Trophoblast cell (in vitro differentiated cells and primary cell): Measurements from ENCODE around the gene TIA1.
A peak's percentile ranks its signal among the peaks of the same experiment; 100 is the strongest.

Experiments
- DNase-seq, 2 donors: peaks; one replicate each; pipeline ENCODE4 v3.0.0-alpha.2; 2016
- H2AFZ ChIP-seq: 2 replicates; pipeline ENCODE4 v1.6.1; 2013; ENCODE audit warnings: low read length, moderate library complexity, mild to moderate bottlenecking; ENCODE audit not compliant: insufficient read depth, poor library complexity
- H2AK5ac ChIP-seq: 2 replicates; pipeline ENCODE4 v1.6.1; 2013; ENCODE audit warnings: mild to moderate bottlenecking, low read length
- H2BK120ac ChIP-seq: 2 replicates; pipeline ENCODE4 v1.6.1; 2013; ENCODE audit warnings: low read length, mild to moderate bottlenecking, moderate library complexity; ENCODE audit not compliant: insufficient read depth, poor library complexity
- H2BK12ac ChIP-seq: 2 replicates; pipeline ENCODE4 v1.6.1; 2013; ENCODE audit warnings: mild to moderate bottlenecking, low read length, moderate library complexity
- H2BK5ac ChIP-seq: 2 replicates; pipeline ENCODE4 v1.6.1; 2013; ENCODE audit warnings: low read length, low read depth, moderate library complexity, mild to moderate bottlenecking; ENCODE audit not compliant: poor library complexity
- H3K14ac ChIP-seq: 2 replicates; pipeline ENCODE4 v1.6.1; 2013; ENCODE audit warnings: mild to moderate bottlenecking, low read length
- H3K18ac ChIP-seq: 2 replicates; pipeline ENCODE4 v1.6.1; 2013; ENCODE audit warnings: mild to moderate bottlenecking, low read length
- H3K23ac ChIP-seq: 2 replicates; pipeline ENCODE4 v1.6.1; 2013; ENCODE audit warnings: low read length
- H3K27ac ChIP-seq: 2 replicates; pipeline ENCODE4 v1.5.1; 2013; ENCODE audit warnings: low read depth, mild to moderate bottlenecking, inconsistent platforms, low read length, moderate library complexity
- H3K27me3 ChIP-seq: 2 replicates; pipeline ENCODE4 v1.6.1; 2013; ENCODE audit warnings: inconsistent platforms, mild to moderate bottlenecking, low read length, moderate library complexity; ENCODE audit not compliant: insufficient read depth
- H3K36me3 ChIP-seq, 2 experiments: 1 replicate in 1 of 2; 2 replicates in 1 of 2; pipeline ENCODE4 v1.6.1; 2013; ENCODE audit warnings: low read length in 2 of 2, mild to moderate bottlenecking in 2 of 2, moderate library complexity in 1 of 2; ENCODE audit not compliant: insufficient read depth in 2 of 2, control insufficient read depth in 1 of 2
- H3K4ac ChIP-seq: 2 replicates; pipeline ENCODE4 v1.6.1; 2013; ENCODE audit warnings: low read depth, mild to moderate bottlenecking, low read length, moderate library complexity
- H3K4me1 ChIP-seq, 2 experiments: 1 replicate in 1 of 2; 2 replicates in 1 of 2; pipeline ENCODE4 v1.6.1; 2013; ENCODE audit warnings: low read length in 2 of 2, mild to moderate bottlenecking in 2 of 2, moderate library complexity in 1 of 2; ENCODE audit not compliant: insufficient read depth in 2 of 2, control insufficient read depth in 1 of 2
- H3K4me2 ChIP-seq: 2 replicates; pipeline ENCODE4 v1.6.1; 2013; ENCODE audit warnings: inconsistent platforms, mild to moderate bottlenecking, low read length, moderate library complexity
- H3K4me3 ChIP-seq: 2 replicates; pipeline ENCODE4 v1.5.1; 2013; ENCODE audit warnings: mild to moderate bottlenecking, low read depth, low read length, inconsistent platforms
- H3K79me1 ChIP-seq: one replicate; pipeline ENCODE4 v1.6.1; 2013; ENCODE audit warnings: low read length
- H3K79me2 ChIP-seq: 2 replicates; pipeline ENCODE4 v1.6.1; 2013; ENCODE audit warnings: low read length, mild to moderate bottlenecking; ENCODE audit not compliant: control insufficient read depth, insufficient read depth, poor library complexity
- H3K9ac ChIP-seq: 2 replicates; pipeline ENCODE4 v1.6.1; 2013; ENCODE audit warnings: mild to moderate bottlenecking, low read length
- H3K9me3 ChIP-seq: 2 replicates; pipeline ENCODE4 v1.6.1; 2013; ENCODE audit warnings: low read depth, mild to moderate bottlenecking, control low read depth, inconsistent platforms, low read length; ENCODE audit not compliant: insufficient read depth
- H4K12ac ChIP-seq: 2 replicates; pipeline ENCODE4 v1.6.1; 2013; ENCODE audit warnings: low read depth, mild to moderate bottlenecking, low read length, moderate library complexity
- H4K8ac ChIP-seq: 2 replicates; pipeline ENCODE4 v1.6.1; 2013; ENCODE audit warnings: low read depth, mild to moderate bottlenecking, low read length, moderate library complexity
- H4K91ac ChIP-seq: one replicate; pipeline ENCODE4 v1.6.1; 2013; ENCODE audit warnings: low read depth, mild to moderate bottlenecking, low read length, moderate library complexity
- WGBS: extraction: QIAGEN DNeasy Blood & Tissue Kit; methylation state at CpG from one replicate; pipeline ENCODE4 v1.1.7; 2013; ENCODE audit warnings: missing lambda C conversion rate; ENCODE audit not compliant: insufficient read length, insufficient coverage; ENCODE audit errors: extremely low coverage; 5-methylcytosine and 5-hydroxymethylcytosine counted together

TIA1 gene

GRCh38 chr2:70247364-70248180, 856 bp downstream of the TIA1 start:
- H4K91ac ChIP-seq: peak overlapping the region; percentile 96
- H3K27me3 ChIP-seq: no peaks in the 10 kb centered on the region
- H2AFZ ChIP-seq: no peak overlapping the region
- peak overlapping the region; percentile 91 for H3K18ac ChIP-seq
- H3K36me3 ChIP-seq: peaks cover 2 to 4% of the 10 kb centered on the region in 2 experiments
- peak overlapping the region; percentile 96 for H2AK5ac ChIP-seq
- peak overlapping the region; percentile 99 for H3K9ac ChIP-seq
- no peak overlapping the region for H2BK12ac ChIP-seq
- H3K4me2 ChIP-seq: peak overlapping the region; percentile 44
- H3K4ac ChIP-seq: peak overlapping the region; percentile 93
- peaks cover 0 to 5% of the 10 kb centered on the region in 2 experiments for H3K4me1 ChIP-seq
- no peak overlapping the region for H3K23ac ChIP-seq
- H2BK120ac ChIP-seq: peak overlapping the region; percentile 95
- peak overlapping the region; percentile 95 for H4K8ac ChIP-seq
- DNase-seq: peak in 1 of 2 donors; percentile 41
- peak overlapping the region; percentile 86 for H2BK5ac ChIP-seq
- H3K4me3 ChIP-seq: peak overlapping the region; percentile 92
- WGBS: no CpG with 5 or more reads among the region's 20 CpGs
- no peaks in the 10 kb centered on the region for H3K9me3 ChIP-seq
- H3K14ac ChIP-seq: peak overlapping the region; percentile 91
- peaks cover 18% of the 10 kb centered on the region for H3K79me2 ChIP-seq
- H3K79me1 ChIP-seq: peaks cover 9% of the 10 kb centered on the region
- H4K12ac ChIP-seq: peak overlapping the region; percentile 91
- H3K27ac ChIP-seq: peak overlapping the region; percentile 99

- Histone ChIP-seq H2AK5ac (no peak overlapping the region), H3K9me3 (no peaks in the 10 kb centered on the region), H3K23ac (no peak overlapping the region), H4K12ac (no peak overlapping the region), H2BK120ac (no peak overlapping the region), H3K14ac (no peak overlapping the region), H3K4me2 (no peak overlapping the region), H2AFZ (no peak overlapping the region), H3K79me2 (peaks cover 29% of the 10 kb centered on the region), H2BK12ac (no peak overlapping the region), H3K36me3 (peaks cover 11 to 14% of the 10 kb centered on the region in 2 experiments), H3K4ac (peak overlapping the region; percentile 99), H3K4me1 (peaks cover 0 to 5% of the 10 kb centered on the region in 2 experiments), H3K18ac (no peak overlapping the region), H3K4me3 (no peak overlapping the region), H3K27me3 (no peaks in the 10 kb centered on the region), H4K8ac (no peak overlapping the region), H4K91ac (no peak overlapping the region), H2BK5ac (no peak overlapping the region), H3K9ac (no peak overlapping the region), H3K27ac (no peak overlapping the region), H3K79me1 (peaks cover 7% of the 10 kb centered on the region)
- WGBS: no CpG with 5 or more reads among the region's 5 CpGs
- DNase-seq: no peak
These were observed 4.4 kb downstream of the TIA1 start for GRCh38 chr2:70243806-70244584.

- no peak overlapping the region for H4K12ac ChIP-seq
- H3K4me1 ChIP-seq: peaks cover 0 to 5% of the 10 kb centered on the region in 2 experiments
- H3K36me3 ChIP-seq: peaks cover 14 to 19% of the 10 kb centered on the region in 2 experiments
- no peak overlapping the region for H3K18ac ChIP-seq
- no peak overlapping the region for H2AK5ac ChIP-seq
- H3K14ac ChIP-seq: no peak overlapping the region
- H3K4me3 ChIP-seq: no peak overlapping the region
- H3K79me2 ChIP-seq: peaks cover 25% of the 10 kb centered on the region
- H3K9me3 ChIP-seq: no peaks in the 10 kb centered on the region
- no peak overlapping the region for H4K8ac ChIP-seq
- peak overlapping the region; percentile 28 for H3K4ac ChIP-seq
- H4K91ac ChIP-seq: no peak overlapping the region
- H3K4me2 ChIP-seq: no peak overlapping the region
- H3K23ac ChIP-seq: no peak overlapping the region
- no peaks in the 10 kb centered on the region for H3K27me3 ChIP-seq
- no peaks in the 10 kb centered on the region for H3K79me1 ChIP-seq
- no peak overlapping the region for H2BK120ac ChIP-seq
- no peak overlapping the region for H2BK12ac ChIP-seq
- WGBS: no CpG with 5 or more reads among the region's 4 CpGs
- H2BK5ac ChIP-seq: no peak overlapping the region
- no peak overlapping the region for H3K27ac ChIP-seq
- no peak for DNase-seq
- H2AFZ ChIP-seq: no peak overlapping the region
- H3K9ac ChIP-seq: peak overlapping the region; percentile 15
These were observed 5.9 kb downstream of the TIA1 start for GRCh38 chr2:70242552-70242951.

- no peak overlapping the region for H4K91ac ChIP-seq
- no peak overlapping the region for H3K23ac ChIP-seq
- H3K36me3 ChIP-seq: peaks cover 17 to 25% of the 10 kb centered on the region in 2 experiments
- H3K79me1 ChIP-seq: no peaks in the 10 kb centered on the region
- no peak overlapping the region for H2AFZ ChIP-seq
- no peak overlapping the region for H2BK12ac ChIP-seq
- H3K27ac ChIP-seq: no peak overlapping the region
- H3K9ac ChIP-seq: no peak overlapping the region
- H3K4me2 ChIP-seq: no peak overlapping the region
- no peak overlapping the region for H4K12ac ChIP-seq
- peak overlapping the region; percentile 100 for H3K4ac ChIP-seq
- H3K79me2 ChIP-seq: peaks cover 23% of the 10 kb centered on the region
- no peak overlapping the region for H2BK5ac ChIP-seq
- no peak overlapping the region for H3K18ac ChIP-seq
- H3K4me3 ChIP-seq: no peak overlapping the region
- H3K4me1 ChIP-seq: peaks cover 0 to 2% of the 10 kb centered on the region in 2 experiments
- no peak for DNase-seq
- no CpG with 5 or more reads among the region's 8 CpGs for WGBS
- H2BK120ac ChIP-seq: no peak overlapping the region
- H3K27me3 ChIP-seq: no peaks in the 10 kb centered on the region
- H3K9me3 ChIP-seq: no peaks in the 10 kb centered on the region
- no peak overlapping the region for H3K14ac ChIP-seq
- no peak overlapping the region for H4K8ac ChIP-seq
- H2AK5ac ChIP-seq: no peak overlapping the region
These were observed 7.1 kb downstream of the TIA1 start for GRCh38 chr2:70241340-70241739.
